Adipocyte (in vitro differentiated cells): Measurements from ENCODE around the gene SIK2.
"Not testable (repeated sequence)": the region's sequence is repeated elsewhere in the genome, so short reads cannot be mapped to it uniquely, and the experiment has no call there.

Experiments
- DNase-seq: peaks from one replicate; pipeline ENCODE4 v3.0.0-alpha.2; 2015; ENCODE audit warnings: low read depth
- H3K27me3 ChIP-seq: replicated peaks from 2 replicates; pipeline ENCODE4 v1.7.0; 2013; ENCODE audit warnings: mild to moderate bottlenecking, low read length, moderate library complexity; ENCODE audit not compliant: control insufficient read depth, insufficient read depth
- H3K36me3 ChIP-seq: 2 replicates; pipeline ENCODE4 v1.7.0; 2013; ENCODE audit warnings: low read length, mild to moderate bottlenecking, moderate library complexity; ENCODE audit not compliant: control insufficient read depth, insufficient read depth, severe bottlenecking
- H3K4me1 ChIP-seq: 2 replicates; pipeline ENCODE4 v1.7.0; 2013; ENCODE audit warnings: mild to moderate bottlenecking, low read length, moderate library complexity; ENCODE audit not compliant: control insufficient read depth, insufficient read depth
- H3K4me3 ChIP-seq: 2 replicates; pipeline ENCODE4 v1.7.0; 2013; ENCODE audit warnings: mild to moderate bottlenecking, low read length, moderate library complexity
- H3K9ac ChIP-seq: 2 replicates; pipeline ENCODE4 v1.7.0; 2013; ENCODE audit warnings: mild to moderate bottlenecking, low read length, moderate library complexity
- H3K9me3 ChIP-seq: 2 replicates; pipeline ENCODE4 v1.7.0; 2013; ENCODE audit warnings: mild to moderate bottlenecking, low read length, moderate library complexity; ENCODE audit not compliant: control insufficient read depth

The SIK2 gene

GRCh38 chr11:111765320-111765983 lies 163.2 kb downstream of the SIK2 start:
- Histone ChIP-seq H3K9me3 (no peaks in the 10 kb centered on the region), H3K36me3 (peaks cover 37% of the 10 kb centered on the region), H3K9ac (peak overlapping the region; percentile 94), H3K27me3 (no peaks in the 10 kb centered on the region), H3K4me1 (peaks cover 30% of the 10 kb centered on the region), H3K4me3 (peak overlapping the region; percentile 95)
- DNase-seq: peak; percentile 41

- Histone ChIP-seq H3K36me3 (peaks cover 30% of the 10 kb centered on the region), H3K9me3 (no peaks in the 10 kb centered on the region), H3K4me3 (peak within 1 kb of the TSS; percentile 95), H3K9ac (peak within 1 kb of the TSS; percentile 94), H3K27me3 (no peaks in the 10 kb centered on the region), H3K4me1 (peaks cover 30% of the 10 kb centered on the region)
- peak; percentile 92 for DNase-seq
Observed at GRCh38 chr11:111765984-111766833, 164.0 kb downstream of the SIK2 start, which contains the start of gene PPP2R1B. Gene PPP2R1B (minus strand): TSS chr11:111766389. CDS start chr11:111766361, 28 bp downstream.

- peak overlapping the region; percentile 94 for H3K9ac ChIP-seq
- H3K9me3 ChIP-seq: no peaks in the 10 kb centered on the region
- peaks cover 24% of the 10 kb centered on the region for H3K36me3 ChIP-seq
- H3K4me3 ChIP-seq: peak overlapping the region; percentile 95
- no peak for DNase-seq
- no peaks in the 10 kb centered on the region for H3K27me3 ChIP-seq
- peaks cover 30% of the 10 kb centered on the region for H3K4me1 ChIP-seq
Observed at GRCh38 chr11:111766834-111767142, 164.5 kb downstream of the SIK2 start.

- no peak for DNase-seq
- no peak overlapping the region for H3K9ac ChIP-seq
- no peaks in the 10 kb centered on the region for H3K9me3 ChIP-seq
- H3K36me3 ChIP-seq: no peaks in the 10 kb centered on the region
- no peaks in the 10 kb centered on the region for H3K27me3 ChIP-seq
- H3K4me1 ChIP-seq: peaks cover 23% of the 10 kb centered on the region
- no peak overlapping the region for H3K4me3 ChIP-seq
Observed at GRCh38 chr11:111770581-111771134, 168.4 kb downstream of the SIK2 start.

GRCh38 chr11:111771205-111771604 lies 169.0 kb downstream of the SIK2 start:
- not testable (repeated sequence) for DNase-seq, H3K9ac ChIP-seq, H3K4me3 ChIP-seq, H3K9me3 ChIP-seq, H3K36me3 ChIP-seq, H3K27me3 ChIP-seq
- peaks cover 26% of the 10 kb centered on the region for H3K4me1 ChIP-seq

- DNase-seq: no peak
- no peak overlapping the region for H3K4me3 ChIP-seq
- H3K27me3 ChIP-seq: no peaks in the 10 kb centered on the region
- no peaks in the 10 kb centered on the region for H3K9me3 ChIP-seq
- H3K4me1 ChIP-seq: peaks cover 19% of the 10 kb centered on the region
- H3K9ac ChIP-seq: no peak overlapping the region
- no peaks in the 10 kb centered on the region for H3K36me3 ChIP-seq
Observed at GRCh38 chr11:111772535-111772934, 170.3 kb downstream of the SIK2 start.

GRCh38 chr11:111774955-111775710 lies 172.9 kb downstream of the SIK2 start:
- Histone ChIP-seq H3K4me3 (no peak overlapping the region), H3K36me3 (no peaks in the 10 kb centered on the region), H3K4me1 (peaks cover 29% of the 10 kb centered on the region), H3K9me3 (no peaks in the 10 kb centered on the region), H3K9ac (peak overlapping the region; percentile 33), H3K27me3 (no peaks in the 10 kb centered on the region)
- peak; percentile 68 for DNase-seq

- peaks cover 29% of the 10 kb centered on the region for H3K4me1 ChIP-seq
- no peak for DNase-seq
- no peaks in the 10 kb centered on the region for H3K27me3 ChIP-seq
- H3K36me3 ChIP-seq: no peaks in the 10 kb centered on the region
- peak overlapping the region; percentile 13 for H3K9ac ChIP-seq
- H3K4me3 ChIP-seq: no peak overlapping the region
- no peaks in the 10 kb centered on the region for H3K9me3 ChIP-seq
Observed at GRCh38 chr11:111776398-111777093, 174.3 kb downstream of the SIK2 start.

GRCh38 chr11:111777094-111778046 lies 175.1 kb downstream of the SIK2 start:
- no peaks in the 10 kb centered on the region for H3K27me3 ChIP-seq
- H3K4me3 ChIP-seq: no peak overlapping the region
- peaks cover 29% of the 10 kb centered on the region for H3K4me1 ChIP-seq
- no peaks in the 10 kb centered on the region for H3K9me3 ChIP-seq
- H3K36me3 ChIP-seq: peaks cover 7% of the 10 kb centered on the region
- peak overlapping the region; percentile 64 for H3K9ac ChIP-seq
- peak; percentile 92 for DNase-seq

- Histone ChIP-seq H3K4me1 (peaks cover 29% of the 10 kb centered on the region), H3K9ac (peak overlapping the region; percentile 64), H3K9me3 (no peaks in the 10 kb centered on the region), H3K4me3 (no peak overlapping the region), H3K36me3 (peaks cover 14% of the 10 kb centered on the region), H3K27me3 (no peaks in the 10 kb centered on the region)
- no peak for DNase-seq
Observed at GRCh38 chr11:111778047-111778558, 175.9 kb downstream of the SIK2 start.
